Activated naive CD4-positive, alpha-beta T cell treated with anti-CD3 and anti-CD28 coated beads, Interleukin-2, amount 10 ng/mL, durations not matched to agents 5 hours and 36 hours (primary cell): Measurements from ENCODE around the gene TIPIN. TPM values are rescaled to one million over a fixed set of nuclear protein-coding genes. Genes with fewer than 3 reads are reported as not detected.

Source experiments
- total RNA-seq, 2 experiments: library from RNA; stranded (reverse); gene quantifications; one replicate each; pipeline ENCODE4 v1.2.3, GENCODE V29; 2021

Gene TIPIN
- 10 to 100 TPM; 18.8 TPM for total RNA-seq

GRCh38 chr15:66356359-66357236, at the start of gene TIPIN:
TIPIN (minus strand) TSS chr15:66356685; CDS start chr15:66352947, 3,738 bp downstream.

GRCh38 chr15:66386204-66387123, 30.0 kb upstream of the TIPIN start, which contains the start of gene MAP2K1:
MAP2K1 (plus strand) TSS chr15:66386912; CDS start chr15:66387348, 436 bp downstream.

GRCh38 chr15:66293419-66294156, 62.9 kb downstream of the TIPIN start, which contains the start of gene DIS3L:
DIS3L (plus strand) TSS chr15:66293568; CDS start chr15:66293597, 29 bp downstream.

Other genes with a start within 250 kb of the TIPIN start
- not detected for gene MEGF11, start 102.9 kb downstream of the TIPIN start, total RNA-seq
- 10 to 100 TPM; 30.6 to 31.6 TPM for gene DIS3L, start 63.1 kb downstream of the TIPIN start, total RNA-seq
- gene MAP2K1, start 30.2 kb upstream of the TIPIN start, total RNA-seq, result 10 to 100 TPM; 94.5 to 95.7 TPM
- gene SNAPC5, start 141.1 kb upstream of the TIPIN start, total RNA-seq, result 10 to 100 TPM; 18.0 to 20.4 TPM
- gene RPL4, start 148.2 kb upstream of the TIPIN start, total RNA-seq, result 1,000 to 10,000 TPM; 3,711 to 3,744 TPM
- gene ZWILCH, start 148.6 kb upstream of the TIPIN start, total RNA-seq, result 10 to 100 TPM; 19.4 to 21.8 TPM
- not detected for gene LCTL, start 209.3 kb upstream of the TIPIN start, total RNA-seq